Right lobe of liver (tissue), 4 donors: ENCODE results near the gene KSR2.

Experiments
- POLR2A ChIP-seq: fragments of 450-650 bp; IDR thresholded peaks from one replicate; pipeline ENCODE4 v1.6.1; 2017; ENCODE audit warnings: antibody characterized with exemption, mild to moderate bottlenecking
- TF ChIP-seq, protein P1 (sequence below), 4 donors: fragments of 200-600 bp in 3 of 4; fragments of 450-650 bp in 1 of 4; IDR thresholded peaks; one replicate each; pipeline versions ENCODE4 v1.5.1 to v1.8.0; 2016 to 2022; ENCODE audit warnings: antibody characterized with exemption in 4 of 4, mild to moderate bottlenecking in 2 of 4
- donor health status: DM: no; HTN: no; CAD: no.
- donor health status: DM: no; HTN: no; CAD: no.
- donor health status: DM: no; HTN: yes; CAD: no.

DNA sequence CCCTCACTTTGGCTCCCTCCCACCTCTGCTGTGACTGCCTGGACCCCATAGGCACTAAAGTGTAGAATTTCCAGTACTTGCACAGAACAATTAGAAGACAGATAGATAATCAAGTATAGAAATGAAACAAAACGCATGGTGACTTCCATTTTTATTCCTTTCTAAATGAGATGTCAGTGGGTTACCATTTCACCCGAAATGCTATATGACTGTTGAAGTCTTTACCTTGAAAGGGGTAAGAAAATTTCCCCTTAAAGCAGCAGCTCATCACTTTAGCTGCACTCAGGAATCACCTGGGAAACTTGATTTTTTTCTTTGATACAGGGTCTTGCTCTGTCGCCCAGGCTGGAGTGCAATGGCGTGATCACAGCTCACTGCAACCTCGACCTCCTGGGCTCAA is 12.5 kb upstream of the KSR2 start:
- TF ChIP-seq, protein P1, sequence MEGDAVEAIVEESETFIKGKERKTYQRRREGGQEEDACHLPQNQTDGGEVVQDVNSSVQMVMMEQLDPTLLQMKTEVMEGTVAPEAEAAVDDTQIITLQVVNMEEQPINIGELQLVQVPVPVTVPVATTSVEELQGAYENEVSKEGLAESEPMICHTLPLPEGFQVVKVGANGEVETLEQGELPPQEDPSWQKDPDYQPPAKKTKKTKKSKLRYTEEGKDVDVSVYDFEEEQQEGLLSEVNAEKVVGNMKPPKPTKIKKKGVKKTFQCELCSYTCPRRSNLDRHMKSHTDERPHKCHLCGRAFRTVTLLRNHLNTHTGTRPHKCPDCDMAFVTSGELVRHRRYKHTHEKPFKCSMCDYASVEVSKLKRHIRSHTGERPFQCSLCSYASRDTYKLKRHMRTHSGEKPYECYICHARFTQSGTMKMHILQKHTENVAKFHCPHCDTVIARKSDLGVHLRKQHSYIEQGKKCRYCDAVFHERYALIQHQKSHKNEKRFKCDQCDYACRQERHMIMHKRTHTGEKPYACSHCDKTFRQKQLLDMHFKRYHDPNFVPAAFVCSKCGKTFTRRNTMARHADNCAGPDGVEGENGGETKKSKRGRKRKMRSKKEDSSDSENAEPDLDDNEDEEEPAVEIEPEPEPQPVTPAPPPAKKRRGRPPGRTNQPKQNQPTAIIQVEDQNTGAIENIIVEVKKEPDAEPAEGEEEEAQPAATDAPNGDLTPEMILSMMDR (IDR thresholded peaks at IDR 0.05): no peak
- no peak for TF ChIP-seq POLR2A
